Measurements from ENCODE around the gene NEMP2. TPM values are rescaled to one million over a fixed set of nuclear protein-coding genes. Genes with fewer than 3 reads are reported as not detected.

NEMP2 gene
- total and polyA plus RNA-seq, 4 donors, result 0.67 to 6.1 (median 2.8) TPM

GRCh38 chr2:190579915-190580846, 45.7 kb upstream of the NEMP2 start:
- Histone ChIP-seq H3K27ac (ENCODE audit: low read depth in 1 of 2, low read length in 2 of 2) (no peak overlapping the region), H3K9ac (ENCODE audit: low read depth in 1 of 2, low read length in 2 of 2) (no peak overlapping the region), H3K4me1 (ENCODE audit: control insufficient read depth in 4 of 4, insufficient read depth in 4 of 4, low read length in 3 of 4) (no peaks in the 10 kb centered on the region), H3K36me3 (ENCODE audit: control insufficient read depth in 4 of 4, insufficient read depth in 3 of 4, low read depth in 1 of 4, low read length in 3 of 4) (no peaks in the 10 kb centered on the region), H3K27me3 (ENCODE audit: control insufficient read depth in 4 of 4, insufficient read depth in 4 of 4, low read length in 3 of 4) (no peaks in the 10 kb centered on the region), H3K9me3 (ENCODE audit: control insufficient read depth in 4 of 4, low read length in 3 of 4) (no peaks in the 10 kb centered on the region), H3K4me3 (ENCODE audit: low read depth in 1 of 3, low read length in 3 of 3) (no peak overlapping the region)
- WGBS, result 91% methylated on average over 7 of the region's 7 CpGs
- no peak for DNase-seq (ENCODE audit: low spot score)
- TF ChIP-seq CTCF (IDR thresholded peaks at IDR 0.05; ENCODE audit: low read depth, low read length, missing input control) (no peak), NR2F2 (IDR thresholded peaks at IDR 0.05) (peak; percentile 9), SP1 (IDR thresholded peaks at IDR 0.05) (no peak), HNF4G (IDR thresholded peaks at IDR 0.05) (no peak), YY1 (IDR thresholded peaks at IDR 0.05) (no peak)

GRCh38 chr2:190579058-190579410, 44.5 kb upstream of the NEMP2 start:
- Histone ChIP-seq H3K27me3 (ENCODE audit: control insufficient read depth in 4 of 4, insufficient read depth in 4 of 4, low read length in 3 of 4) (no peaks in the 10 kb centered on the region), H3K27ac (ENCODE audit: low read depth in 1 of 2, low read length in 2 of 2) (no peak overlapping the region), H3K36me3 (ENCODE audit: control insufficient read depth in 4 of 4, insufficient read depth in 3 of 4, low read depth in 1 of 4, low read length in 3 of 4) (no peaks in the 10 kb centered on the region), H3K9ac (ENCODE audit: low read depth in 1 of 2, low read length in 2 of 2) (no peak overlapping the region), H3K4me3 (ENCODE audit: low read depth in 1 of 3, low read length in 3 of 3) (no peak overlapping the region), H3K4me1 (ENCODE audit: control insufficient read depth in 4 of 4, insufficient read depth in 4 of 4, low read length in 3 of 4) (no peaks in the 10 kb centered on the region), H3K9me3 (ENCODE audit: control insufficient read depth in 4 of 4, low read length in 3 of 4) (no peaks in the 10 kb centered on the region)
- DNase-seq (ENCODE audit: low spot score), result no peak
- TF ChIP-seq YY1 (IDR thresholded peaks at IDR 0.05) (no peak), RXRA (IDR thresholded peaks at IDR 0.05) (no peak), TAF1 (conservative IDR thresholded peaks at IDR 0.05) (no peak), ZBTB33 (IDR thresholded peaks at IDR 0.05) (no peak), FOXA1 (IDR thresholded peaks at IDR 0.05) (no peak), SP1 (IDR thresholded peaks at IDR 0.05) (no peak), HNF4G (IDR thresholded peaks at IDR 0.05) (no peak), ATF3 (IDR thresholded peaks at IDR 0.05) (no peak), GABPA (IDR thresholded peaks at IDR 0.05 in 1 of 2, conservative IDR thresholded peaks at IDR 0.05 in 1 of 2) (no peak), MAX (IDR thresholded peaks at IDR 0.05) (no peak)
- 73% methylated on average over 2 of the region's 2 CpGs for WGBS
